Fibroblast of gingiva (primary cell): ENCODE data around the gene SMAD4.
"Not testable (repeated sequence)": the region's sequence is repeated elsewhere in the genome, so short reads cannot be mapped to it uniquely, and the experiment has no call there.

ENCODE experiments used
- DNase-seq: peaks from one replicate; pipeline ENCODE4 v3.0.0-alpha.2; 2011; ENCODE audit warnings: low read depth

Gene SMAD4

GRCh38 chr18:51029694-51030536 lies at the start of gene SMAD4:
TSS of gene SMAD4 (plus strand) at chr18:51030213. CDS start at chr18:51047047, 16,834 bp downstream.
- DNase-seq: peak; percentile 96

- DNase-seq: no peak
These were observed 48.6 kb upstream of the SMAD4 start for GRCh38 chr18:50981381-50981780.

GRCh38 chr18:50982086-50982801 lies 47.8 kb upstream of the SMAD4 start:
- DNase-seq: no peak

- peak; percentile 5 for DNase-seq
These were observed 47.2 kb upstream of the SMAD4 start for GRCh38 chr18:50982802-50983179.

- peak; percentile 26 for DNase-seq
These were observed 43.5 kb upstream of the SMAD4 start for GRCh38 chr18:50986360-50987087.

GRCh38 chr18:50987261-50987660 lies 42.8 kb upstream of the SMAD4 start:
- no peak for DNase-seq

GRCh38 chr18:50989711-50990110 lies 40.3 kb upstream of the SMAD4 start:
- no peak for DNase-seq

GRCh38 chr18:50992351-50992762 lies 37.7 kb upstream of the SMAD4 start:
- DNase-seq: no peak

GRCh38 chr18:50994031-50994430 lies 36.0 kb upstream of the SMAD4 start:
- no peak for DNase-seq

GRCh38 chr18:51003174-51003573 lies 26.8 kb upstream of the SMAD4 start:
- not testable (repeated sequence) for DNase-seq

- no peak for DNase-seq
These were observed 23.8 kb upstream of the SMAD4 start for GRCh38 chr18:51006061-51006818.

- no peak for DNase-seq
These were observed 22.8 kb upstream of the SMAD4 start for GRCh38 chr18:51006948-51007789.

- DNase-seq: no peak
These were observed 22.2 kb upstream of the SMAD4 start for GRCh38 chr18:51007790-51008139.

- no peak for DNase-seq
These were observed 20.9 kb upstream of the SMAD4 start for GRCh38 chr18:51009072-51009471.

GRCh38 chr18:51010218-51010617 lies 19.8 kb upstream of the SMAD4 start:
- DNase-seq: no peak

GRCh38 chr18:51011709-51012108 lies 18.3 kb upstream of the SMAD4 start:
- no peak for DNase-seq

- DNase-seq: no peak
These were observed 17.6 kb upstream of the SMAD4 start for GRCh38 chr18:51012441-51012840.

GRCh38 chr18:51013259-51013658 lies 16.8 kb upstream of the SMAD4 start:
- no peak for DNase-seq

GRCh38 chr18:51017140-51017879 lies 12.7 kb upstream of the SMAD4 start:
- DNase-seq: no peak

- no peak for DNase-seq
These were observed 9.5 kb upstream of the SMAD4 start for GRCh38 chr18:51020536-51020935.
